Measurements from ENCODE around the gene GMCL1.

GMCL1 gene

DNA sequence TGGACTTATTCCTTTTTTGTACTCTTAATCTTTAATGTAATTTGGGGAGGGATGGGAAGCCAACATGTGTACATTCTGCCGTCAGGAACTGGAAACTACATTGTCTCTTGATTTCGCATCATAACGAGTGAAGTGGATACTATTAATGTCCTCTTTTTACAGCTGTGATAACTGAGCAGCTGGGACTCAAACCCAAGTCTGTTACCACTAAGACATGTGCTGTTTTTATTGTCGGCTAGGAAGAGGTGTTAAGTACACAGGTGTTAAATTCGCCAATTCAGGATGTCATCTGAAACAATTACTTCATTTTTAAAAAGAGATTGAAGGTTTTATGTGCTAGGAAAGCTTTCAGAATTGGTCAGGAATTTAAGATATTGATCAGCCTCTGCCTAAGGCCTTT lies 6.9 kb downstream of the GMCL1 start:
- DNase-seq (ENCODE audit: low read depth): no peak
- H3K4me3 ChIP-seq (ENCODE audit: low read length): no peak overlapping the region
- TF ChIP-seq, protein P1, sequence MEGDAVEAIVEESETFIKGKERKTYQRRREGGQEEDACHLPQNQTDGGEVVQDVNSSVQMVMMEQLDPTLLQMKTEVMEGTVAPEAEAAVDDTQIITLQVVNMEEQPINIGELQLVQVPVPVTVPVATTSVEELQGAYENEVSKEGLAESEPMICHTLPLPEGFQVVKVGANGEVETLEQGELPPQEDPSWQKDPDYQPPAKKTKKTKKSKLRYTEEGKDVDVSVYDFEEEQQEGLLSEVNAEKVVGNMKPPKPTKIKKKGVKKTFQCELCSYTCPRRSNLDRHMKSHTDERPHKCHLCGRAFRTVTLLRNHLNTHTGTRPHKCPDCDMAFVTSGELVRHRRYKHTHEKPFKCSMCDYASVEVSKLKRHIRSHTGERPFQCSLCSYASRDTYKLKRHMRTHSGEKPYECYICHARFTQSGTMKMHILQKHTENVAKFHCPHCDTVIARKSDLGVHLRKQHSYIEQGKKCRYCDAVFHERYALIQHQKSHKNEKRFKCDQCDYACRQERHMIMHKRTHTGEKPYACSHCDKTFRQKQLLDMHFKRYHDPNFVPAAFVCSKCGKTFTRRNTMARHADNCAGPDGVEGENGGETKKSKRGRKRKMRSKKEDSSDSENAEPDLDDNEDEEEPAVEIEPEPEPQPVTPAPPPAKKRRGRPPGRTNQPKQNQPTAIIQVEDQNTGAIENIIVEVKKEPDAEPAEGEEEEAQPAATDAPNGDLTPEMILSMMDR (conservative IDR thresholded peaks at IDR 0.05; ENCODE audit: low read length): no peak

GRCh38 chr2:69837533-69837932 lies 8.1 kb downstream of the GMCL1 start:
- TF ChIP-seq, protein P1 (conservative IDR thresholded peaks at IDR 0.05; ENCODE audit: low read length): no peak
- no peak for DNase-seq (ENCODE audit: low read depth)
- H3K4me3 ChIP-seq (ENCODE audit: low read length): no peak overlapping the region

DNA sequence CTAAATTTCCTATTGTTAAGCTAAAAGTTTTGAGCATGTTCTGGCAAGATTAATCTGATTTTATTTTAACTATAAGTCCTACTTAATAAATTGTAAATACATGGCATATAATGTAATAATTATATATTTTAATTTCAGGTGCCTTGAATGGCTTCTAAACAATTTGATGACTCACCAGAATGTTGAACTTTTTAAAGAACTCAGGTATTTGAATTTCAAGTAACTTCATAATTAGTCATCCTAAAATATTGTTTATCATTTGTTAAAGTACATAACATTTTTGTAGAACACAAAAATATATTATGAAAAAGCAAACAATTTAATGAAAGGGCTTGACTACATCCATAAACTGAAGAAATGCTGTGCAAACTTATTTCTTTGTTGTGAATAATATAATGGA lies 14.5 kb downstream of the GMCL1 start:
- H3K4me3 ChIP-seq (ENCODE audit: low read length): no peak overlapping the region
- TF ChIP-seq, protein P1 (conservative IDR thresholded peaks at IDR 0.05; ENCODE audit: low read length): no peak
- no peak for DNase-seq (ENCODE audit: low read depth)

DNA sequence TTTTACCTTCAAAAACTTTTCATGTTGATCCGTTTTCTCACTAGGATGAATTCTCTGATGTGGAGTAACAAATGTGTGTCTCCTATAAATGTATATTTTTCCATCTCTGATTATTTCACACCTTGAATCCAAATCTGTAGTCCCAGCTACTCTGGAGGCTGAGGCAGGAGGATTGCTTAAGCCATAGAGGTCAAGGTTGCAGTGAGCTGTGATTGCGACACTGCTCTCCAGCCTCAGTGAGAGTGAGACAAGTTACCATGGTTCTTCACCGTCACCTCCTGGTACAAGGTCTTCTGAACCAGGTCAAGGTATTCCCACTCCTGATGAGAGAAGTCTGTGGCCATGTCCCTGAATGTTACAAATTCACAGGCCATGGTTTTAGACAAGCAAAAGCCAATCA lies 15.1 kb downstream of the GMCL1 start:
- H3K4me3 ChIP-seq (ENCODE audit: low read length): no peak overlapping the region
- TF ChIP-seq, protein P1 (conservative IDR thresholded peaks at IDR 0.05; ENCODE audit: low read length): no peak
- no peak for DNase-seq (ENCODE audit: low read depth)

GRCh38 chr2:69846182-69847067 lies 17.0 kb downstream of the GMCL1 start:
- DNase-seq (ENCODE audit: low read depth): no peak
- TF ChIP-seq, protein P1 (conservative IDR thresholded peaks at IDR 0.05; ENCODE audit: low read length): no peak
- H3K4me3 ChIP-seq (ENCODE audit: low read length): no peak overlapping the region

GRCh38 chr2:69847068-69847828 lies 17.8 kb downstream of the GMCL1 start:
- H3K4me3 ChIP-seq (ENCODE audit: low read length): no peak overlapping the region
- no peak for DNase-seq (ENCODE audit: low read depth)
- TF ChIP-seq, protein P1 (conservative IDR thresholded peaks at IDR 0.05; ENCODE audit: low read length): no peak

All from AG10803 (cell line).